ENCODE results near the gene METTL23.

METTL23 gene

GRCh38 chr17:76732734-76733617 is 6.3 kb downstream of the METTL23 start:
- peak overlapping the region in 9 of 10 experiments; percentile 90 to 99 (median 95); a peak in 18 of 20 replicates for H3K4me3 ChIP-seq
- H3K27me3 ChIP-seq, result no peaks in the 10 kb centered on the region
- peaks cover 54 to 77% (median 69%) of the 10 kb centered on the region in 11 experiments for H3K36me3 ChIP-seq
- H3K27ac ChIP-seq, result peak overlapping the region in 5 of 11 experiments; percentile 27 to 98 (median 96); a peak in 4 of 22 replicates
- H3K9me3 ChIP-seq (replicated peaks in 1 of 11), result peaks cover 0 to 9% (median 0%) of the 10 kb centered on the region in 11 experiments; a peak in 3 of 22 replicates
- H3K4me1 ChIP-seq, result peaks cover 60 to 68% (median 62%) of the 10 kb centered on the region in 10 experiments
- no peak for TF ChIP-seq Cebpa-rat (IDR thresholded peaks at IDR 0.05)
- H3K9ac ChIP-seq, result peak overlapping the region; percentile 35 to 100 (median 99); a peak in 17 of 22 replicates
- H3K4me2 ChIP-seq, result peak overlapping the region; percentile 75 to 97 (median 91)
- H4K20me1 ChIP-seq, result peaks cover 64 to 91% (median 84%) of the 10 kb centered on the region in 11 experiments; a peak in 21 of 22 replicates

- TF ChIP-seq Cebpa-rat (IDR thresholded peaks at IDR 0.05), result no peak
- H3K9ac ChIP-seq, result peak overlapping the region in 10 of 11 experiments; percentile 95 to 100 (median 99); a peak in 17 of 22 replicates
- H3K27me3 ChIP-seq, result no peaks in the 10 kb centered on the region
- peaks cover 61 to 85% (median 78%) of the 10 kb centered on the region in 11 experiments; a peak in 21 of 22 replicates for H4K20me1 ChIP-seq
- H3K9me3 ChIP-seq (replicated peaks in 1 of 11), result peaks cover 0 to 9% (median 0%) of the 10 kb centered on the region in 11 experiments; a peak in 3 of 22 replicates
- H3K27ac ChIP-seq, result peak overlapping the region in 7 of 11 experiments; percentile 96 to 99 (median 98); a peak in 5 of 22 replicates
- H3K4me1 ChIP-seq, result peaks cover 55 to 64% (median 58%) of the 10 kb centered on the region in 10 experiments
- peak overlapping the region; percentile 75 to 97 (median 91) for H3K4me2 ChIP-seq
- H3K36me3 ChIP-seq, result peaks cover 54 to 77% (median 69%) of the 10 kb centered on the region in 11 experiments
- peak overlapping the region; percentile 81 to 99 (median 95) for H3K4me3 ChIP-seq
Observed at GRCh38 chr17:76733618-76733957, 6.9 kb downstream of the METTL23 start.

GRCh38 chr17:76734080-76734840 is 7.6 kb downstream of the METTL23 start:
- H3K9ac ChIP-seq, result peak overlapping the region; percentile 94 to 100 (median 99); a peak in 21 of 22 replicates
- peaks cover 59 to 78% (median 72%) of the 10 kb centered on the region in 11 experiments; a peak in 21 of 22 replicates for H4K20me1 ChIP-seq
- peak overlapping the region in 10 of 11 experiments; percentile 90 to 99 (median 98); a peak in 20 of 22 replicates for H3K27ac ChIP-seq

GRCh38 chr17:76735006-76735405 is 8.4 kb downstream of the METTL23 start:
- no peak for TF ChIP-seq Cebpa-rat (IDR thresholded peaks at IDR 0.05)
- Histone ChIP-seq H3K27ac (peak overlapping the region in 10 of 11 experiments; percentile 90 to 99 (median 98); a peak in 20 of 22 replicates), H3K4me1 (peaks cover 55 to 64% (median 58%) of the 10 kb centered on the region in 10 experiments), H3K9me3 (replicated peaks in 1 of 11) (peaks cover 0 to 9% (median 0%) of the 10 kb centered on the region in 11 experiments; a peak in 3 of 22 replicates), H3K4me3 (peak overlapping the region; percentile 81 to 99 (median 95)), H3K36me3 (peaks cover 54 to 68% (median 62%) of the 10 kb centered on the region in 11 experiments), H4K20me1 (peaks cover 55 to 70% (median 65%) of the 10 kb centered on the region in 11 experiments; a peak in 21 of 22 replicates), H3K4me2 (peak overlapping the region; percentile 75 to 97 (median 91)), H3K9ac (peak overlapping the region; percentile 94 to 100 (median 99)), H3K27me3 (no peaks in the 10 kb centered on the region)

More at GRCh38 chr17:76734080-76734840, 7.6 kb downstream of the METTL23 start:
- H3K27me3 ChIP-seq, result no peaks in the 10 kb centered on the region
- no peak for TF ChIP-seq Cebpa-rat (IDR thresholded peaks at IDR 0.05)
- H3K4me1 ChIP-seq, result peaks cover 55 to 64% (median 58%) of the 10 kb centered on the region in 10 experiments
- peak overlapping the region; percentile 81 to 99 (median 95) for H3K4me3 ChIP-seq
- peak overlapping the region; percentile 75 to 97 (median 91) for H3K4me2 ChIP-seq
- peaks cover 0 to 9% (median 0%) of the 10 kb centered on the region in 11 experiments; a peak in 3 of 22 replicates for H3K9me3 ChIP-seq (replicated peaks in 1 of 11)
- H3K36me3 ChIP-seq, result peaks cover 54 to 76% (median 69%) of the 10 kb centered on the region in 11 experiments

- H3K36me3 ChIP-seq, result peaks cover 52 to 61% (median 56%) of the 10 kb centered on the region in 11 experiments
- H3K4me2 ChIP-seq, result peak overlapping the region; percentile 75 to 97 (median 91)
- H3K4me3 ChIP-seq, result peak overlapping the region; percentile 81 to 99 (median 95)
- H3K9ac ChIP-seq, result peak overlapping the region; percentile 94 to 100 (median 99)
- no peak for TF ChIP-seq Cebpa-rat (IDR thresholded peaks at IDR 0.05)
- no peaks in the 10 kb centered on the region for H3K27me3 ChIP-seq
- H4K20me1 ChIP-seq, result peaks cover 50 to 63% (median 58%) of the 10 kb centered on the region in 11 experiments; a peak in 21 of 22 replicates
- peak overlapping the region; percentile 87 to 99 (median 98) for H3K27ac ChIP-seq
- H3K4me1 ChIP-seq, result peaks cover 50 to 66% (median 57%) of the 10 kb centered on the region in 10 experiments
- H3K9me3 ChIP-seq (replicated peaks in 1 of 11), result peaks cover 0 to 9% (median 0%) of the 10 kb centered on the region in 11 experiments; a peak in 3 of 22 replicates
Observed at GRCh38 chr17:76735586-76736348, 9.1 kb downstream of the METTL23 start.

- H3K9ac ChIP-seq, result peak overlapping the region; percentile 94 to 100 (median 99)
- peak overlapping the region; percentile 75 to 97 (median 91) for H3K4me2 ChIP-seq
- peaks cover 42 to 58% (median 50%) of the 10 kb centered on the region in 10 experiments for H3K4me1 ChIP-seq
- peak overlapping the region; percentile 87 to 99 (median 98) for H3K27ac ChIP-seq
- peaks cover 45 to 55% (median 52%) of the 10 kb centered on the region in 11 experiments; a peak in 21 of 22 replicates for H4K20me1 ChIP-seq
- no peak for TF ChIP-seq Cebpa-rat (IDR thresholded peaks at IDR 0.05)
- no peaks in the 10 kb centered on the region for H3K27me3 ChIP-seq
- peak overlapping the region; percentile 81 to 99 (median 95) for H3K4me3 ChIP-seq
- peaks cover 0 to 9% (median 0%) of the 10 kb centered on the region in 11 experiments; a peak in 3 of 22 replicates for H3K9me3 ChIP-seq (replicated peaks in 1 of 11)
- H3K36me3 ChIP-seq, result peaks cover 48 to 61% (median 50%) of the 10 kb centered on the region in 11 experiments
Observed at GRCh38 chr17:76736349-76737081, 9.9 kb downstream of the METTL23 start.
